Testis (tissue), 3 donors: ENCODE data around the gene CLASP2. TPM values are rescaled to one million over a fixed set of nuclear protein-coding genes. Genes with fewer than 3 reads are reported as not detected.

Source experiments
- DNase-seq: peaks from one replicate; pipeline ENCODE4 v3.0.0-alpha.2; 2019
- H3K27ac ChIP-seq, 2 donors: fragments of 200-600 bp; sonication (generic); one replicate each; pipeline ENCODE4 v1.5.1; 2019
- H3K27me3 ChIP-seq: fragments of 200-600 bp; sonication (generic); one replicate; pipeline ENCODE4 v1.5.1; 2019
- H3K36me3 ChIP-seq: fragments of 200-600 bp; sonication (generic); one replicate; pipeline ENCODE4 v1.5.1; 2017; ENCODE audit warnings: low read depth; ENCODE audit errors: missing control alignments
- H3K4me1 ChIP-seq: fragments of 200-600 bp; sonication (generic); one replicate; pipeline ENCODE4 v1.5.1; 2019
- H3K4me3 ChIP-seq, 2 donors: fragments of 200-600 bp; sonication (generic); one replicate each; pipeline ENCODE4 v1.5.1; 2017 to 2019
- H3K9me3 ChIP-seq: fragments of 200-600 bp; sonication (generic); one replicate; pipeline ENCODE4 v1.5.1; 2017
- CTCF ChIP-seq, 3 experiments: fragments of 450-650 bp in 2 of 3; fragments of 200-600 bp in 1 of 3; sonication (generic) in 1 of 3; IDR thresholded peaks; one replicate each; pipeline ENCODE4 v1.5.1; 2016 to 2019; ENCODE audit warnings: antibody characterized with exemption in 3 of 3, mild to moderate bottlenecking in 2 of 3, moderate library complexity in 1 of 3
- POLR2A ChIP-seq: fragments of 450-650 bp; IDR thresholded peaks from one replicate; pipeline ENCODE4 v1.6.1; 2017; ENCODE audit warnings: antibody characterized with exemption, mild to moderate bottlenecking, moderate library complexity
- WGBS, 2 donors: methylation state at CpG; one replicate each; pipeline ENCODE4 v1.1.5; 2018; 5-methylcytosine and 5-hydroxymethylcytosine counted together
- intact Hi-C: fragments of 100-400 bp; cut with DNase I; formaldehyde crosslinking; loops from one replicate; pipeline ENCODE4 v1.15.1; 2023; ENCODE audit warnings: low total_unique reads
- polyA plus RNA-seq: library from polyadenylated mRNA; stranded (reverse); fragments of 350-450 nt; fragmentation: Illumina TruSeq; extraction: RNeasy Lipid Tissue Mini Kit (QIAGEN cat#74804); gene quantifications from one replicate; pipeline ENCODE4 v1.2.3, GENCODE V29; 2014; ENCODE audit warnings: low read depth, low replicate concordance; ENCODE audit not compliant: insufficient read depth
- total RNA-seq, 2 donors: library from RNA; depleted of rRNA; stranded (reverse); fragments of >200 nt; gene quantifications; one replicate each; pipeline ENCODE4 v1.2.3, GENCODE V29; 2016

The CLASP2 gene
- total and polyA plus RNA-seq, 3 donors from 2014 or later: 21.5 to 72.1 (median 68.4) TPM

GRCh38 chr3:33699275-33699674 is 18.8 kb downstream of the CLASP2 start:
- no peak for DNase-seq
- no peak for TF ChIP-seq POLR2A
- no peak for TF ChIP-seq CTCF (IDR thresholded peaks at IDR 0.05)
- no peak overlapping the region for H3K4me3 ChIP-seq
- H3K36me3 ChIP-seq: no peaks in the 10 kb centered on the region
- no peaks in the 10 kb centered on the region for H3K27me3 ChIP-seq
- no peaks in the 10 kb centered on the region for H3K4me1 ChIP-seq
- H3K27ac ChIP-seq: no peak overlapping the region
- H3K9me3 ChIP-seq: no peaks in the 10 kb centered on the region
- intact Hi-C loops: no loop called here
- WGBS, 2 donors: 98 to 100% methylated on average over 1 of the region's 1 CpG

- H3K27ac ChIP-seq: no peak overlapping the region
- H3K36me3 ChIP-seq: no peaks in the 10 kb centered on the region
- no peak for DNase-seq
- H3K27me3 ChIP-seq: no peaks in the 10 kb centered on the region
- no peaks in the 10 kb centered on the region for H3K9me3 ChIP-seq
- intact Hi-C loops: no loop called here
- TF ChIP-seq CTCF (IDR thresholded peaks at IDR 0.05) (no peak), POLR2A (no peak)
- H3K4me3 ChIP-seq: no peak overlapping the region
- H3K4me1 ChIP-seq: no peaks in the 10 kb centered on the region
Observed at GRCh38 chr3:33694944-33695343, 23.1 kb downstream of the CLASP2 start.

GRCh38 chr3:33690341-33690740 is 27.7 kb downstream of the CLASP2 start:
- H3K27me3 ChIP-seq: no peaks in the 10 kb centered on the region
- no peak for TF ChIP-seq POLR2A
- no peak for TF ChIP-seq CTCF (IDR thresholded peaks at IDR 0.05)
- WGBS, 2 donors: 95% methylated on average over 2 of the region's 2 CpGs
- H3K27ac ChIP-seq: no peak overlapping the region
- H3K9me3 ChIP-seq: no peaks in the 10 kb centered on the region
- no peak for DNase-seq
- no peaks in the 10 kb centered on the region for H3K36me3 ChIP-seq
- intact Hi-C loops: no loop called here
- H3K4me1 ChIP-seq: no peaks in the 10 kb centered on the region
- H3K4me3 ChIP-seq: no peak overlapping the region

- H3K36me3 ChIP-seq: no peaks in the 10 kb centered on the region
- no peak for DNase-seq
- H3K4me1 ChIP-seq: no peaks in the 10 kb centered on the region
- no peaks in the 10 kb centered on the region for H3K27me3 ChIP-seq
- 88 to 100% methylated on average over 1 of the region's 1 CpG for WGBS, 2 donors
- H3K27ac ChIP-seq: no peak overlapping the region
- intact Hi-C loops: no loop called here
- no peaks in the 10 kb centered on the region for H3K9me3 ChIP-seq
- TF ChIP-seq CTCF (IDR thresholded peaks at IDR 0.05): no peak
- no peak for TF ChIP-seq POLR2A
- no peak overlapping the region for H3K4me3 ChIP-seq
Observed at GRCh38 chr3:33687406-33688010, 30.5 kb downstream of the CLASP2 start.

- intact Hi-C loops: no loop called here
- H3K9me3 ChIP-seq: no peaks in the 10 kb centered on the region
- H3K27ac ChIP-seq: no peak overlapping the region
- no peak overlapping the region for H3K4me3 ChIP-seq
- TF ChIP-seq POLR2A: no peak
- no peak for TF ChIP-seq CTCF (IDR thresholded peaks at IDR 0.05)
- DNase-seq: no peak
- H3K36me3 ChIP-seq: no peaks in the 10 kb centered on the region
- no peaks in the 10 kb centered on the region for H3K4me1 ChIP-seq
- H3K27me3 ChIP-seq: no peaks in the 10 kb centered on the region
Observed at GRCh38 chr3:33682770-33683169, 35.3 kb downstream of the CLASP2 start.
